Dedifferentiated amniotic fluid mesenchymal stem cell (primary cell): ENCODE measurements around the gene XPO4.

Source experiments
- DNase-seq: peaks from one replicate; pipeline ENCODE4 v3.0.0-alpha.2; 2016; ENCODE audit errors: extremely low spot score

Gene XPO4

DNA sequence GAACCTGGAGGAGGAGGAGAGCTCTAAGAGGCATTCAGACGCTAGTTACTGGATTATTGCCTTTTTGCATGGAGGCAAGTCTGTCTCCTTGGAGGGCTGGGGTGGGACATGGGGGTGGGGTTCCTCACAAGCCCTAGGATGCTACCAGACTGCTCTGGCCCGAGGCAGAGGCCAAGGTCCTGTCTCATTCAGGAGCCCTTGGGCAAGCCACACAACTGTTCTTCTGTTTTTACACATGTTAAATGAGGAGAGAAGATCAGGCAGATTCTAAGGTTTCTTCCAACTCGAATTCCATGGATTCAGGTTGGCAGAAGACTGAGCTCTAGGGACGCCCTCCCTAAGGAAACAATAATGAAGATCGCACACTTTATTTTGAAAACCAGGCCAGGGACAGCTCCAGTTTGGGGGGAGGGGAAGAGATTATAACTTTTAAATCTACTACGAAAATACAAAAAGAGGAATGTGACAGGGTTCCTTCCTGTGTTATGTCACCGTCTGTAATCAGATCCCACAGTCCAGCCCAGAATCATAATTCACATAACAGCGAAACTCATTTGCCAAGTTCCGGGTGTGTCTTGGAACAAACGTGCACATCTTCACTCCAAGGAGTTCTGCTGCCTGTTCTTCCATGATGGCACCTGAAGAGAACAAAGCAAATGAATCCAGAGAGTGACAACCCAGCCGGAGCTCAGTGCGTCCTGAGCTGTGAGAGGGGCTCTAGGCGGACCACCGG is 173.8 kb downstream of the XPO4 start:
- no peak for DNase-seq

DNA sequence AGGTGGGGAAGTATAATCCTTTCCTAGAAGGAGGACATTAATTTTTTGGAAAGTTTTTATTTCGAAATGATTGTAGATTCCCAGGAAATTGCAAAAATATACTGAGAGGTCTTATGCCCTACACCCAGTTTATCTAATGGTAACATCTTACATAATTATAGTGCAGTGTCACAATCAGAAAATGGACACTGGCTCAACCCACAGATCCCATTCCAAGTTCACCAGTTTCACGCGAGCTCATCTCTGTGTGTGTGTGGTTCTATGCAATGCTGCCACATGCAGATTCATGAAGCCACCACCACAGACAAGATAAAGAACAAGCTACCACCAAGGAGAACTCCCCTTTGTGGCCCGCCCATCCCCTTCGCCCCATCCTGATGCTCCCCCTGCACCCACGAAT is 174.7 kb downstream of the XPO4 start:
- DNase-seq, result no peak
